ENCODE results near the gene NTF3.

GRCh38 chr12:5513406-5513805, 81.5 kb downstream of the NTF3 start:
- TF ChIP-seq CTCF (conservative IDR thresholded peaks at IDR 0.05 in 1 of 2, IDR thresholded peaks at IDR 0.05 in 1 of 2; ENCODE audit: low read depth in 1 of 2, low read length in 2 of 2) (no peak), EZH2 (IDR thresholded peaks at IDR 0.05; ENCODE audit: low read length, missing control alignments) (no peak)
